ENCODE measurements around the gene PHOX2A.

GRCh38 chr11:72232260-72233055, 11.5 kb downstream of the PHOX2A start:
- no peak for TF ChIP-seq YY1 (IDR thresholded peaks at IDR 0.05; ENCODE audit: insufficient read depth, insufficient read length)
- no peak for TF ChIP-seq SUZ12 (IDR thresholded peaks at IDR 0.05; ENCODE audit: extremely low read depth, insufficient read depth, insufficient read length)

All from NT2/D1 (cell line).